Right hindlimb (tissue), 1 donor: ENCODE measurements around the gene INPP5K.
A peak's percentile ranks its signal among the peaks of the same experiment; 100 is the strongest.
"Not testable (repeated sequence)": the region's sequence is repeated elsewhere in the genome, so short reads cannot be mapped to it uniquely, and the experiment has no call there.

Experiments used
- DNase-seq: peaks from one replicate; pipeline ENCODE4 v3.0.0-alpha.2; 2018

The INPP5K gene

DNA sequence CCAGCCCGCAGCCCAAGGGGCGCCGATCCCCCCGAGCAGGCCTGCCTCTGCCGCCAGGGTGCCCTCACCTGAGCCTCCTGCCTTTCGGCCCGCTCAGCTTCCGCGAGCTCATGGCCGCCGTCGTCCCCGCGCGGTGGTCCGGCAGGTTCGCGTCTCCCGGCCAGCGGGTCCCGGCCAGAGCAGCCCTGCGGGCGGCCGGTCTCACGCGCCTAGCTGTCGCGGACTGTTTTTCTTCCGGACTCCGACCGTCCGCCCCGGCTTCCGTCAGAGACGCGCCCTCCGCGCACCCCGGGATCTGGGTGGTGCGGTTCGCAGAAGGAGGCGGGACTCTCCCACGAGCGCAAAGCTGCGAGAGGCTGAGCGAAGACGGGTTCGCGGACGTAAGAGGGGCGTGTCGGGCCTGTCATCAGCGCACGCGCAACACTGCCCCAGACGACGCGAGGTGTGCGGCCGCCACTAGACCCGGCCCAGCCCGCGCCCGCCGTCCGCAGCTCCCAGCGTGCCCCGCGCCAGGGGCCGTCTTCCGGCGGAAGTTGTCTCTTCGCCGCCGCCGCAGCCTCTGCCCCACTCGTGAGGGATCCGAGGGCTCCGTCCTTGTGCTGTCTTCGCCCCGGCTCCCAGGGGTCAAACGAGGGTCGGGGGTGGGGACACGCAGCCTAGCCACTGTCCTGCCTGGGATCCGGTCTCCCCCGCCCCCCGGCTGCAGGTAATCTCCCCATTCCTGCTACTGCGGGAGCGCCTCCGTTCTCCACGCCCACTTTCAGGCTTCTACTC is at the start of gene INPP5K:
INPP5K (minus strand) TSS at position 225 of the 774 bp plus-strand sequence; CDS start at position 112, 113 bp downstream.
- peak; percentile 99 for DNase-seq

DNA sequence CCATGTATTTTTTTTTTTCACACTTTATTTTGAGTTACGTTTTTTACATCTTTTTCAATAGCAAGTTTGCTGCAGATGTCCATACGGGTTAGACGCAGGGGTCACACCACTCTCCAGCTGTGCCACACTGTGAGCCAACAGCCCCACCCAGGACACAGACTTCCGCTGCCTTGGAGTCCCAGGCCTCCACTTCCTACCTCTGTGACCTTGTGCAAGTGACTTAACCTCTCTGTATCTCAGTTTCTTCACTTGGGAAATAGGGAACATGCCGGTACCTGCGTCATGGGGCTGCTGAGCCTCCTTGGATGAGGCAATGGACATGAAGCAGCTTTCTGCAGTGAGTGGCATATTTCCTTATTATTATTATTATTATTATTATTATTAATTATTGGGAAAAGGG is 49.5 kb upstream of the INPP5K start:
- no peak for DNase-seq

DNA sequence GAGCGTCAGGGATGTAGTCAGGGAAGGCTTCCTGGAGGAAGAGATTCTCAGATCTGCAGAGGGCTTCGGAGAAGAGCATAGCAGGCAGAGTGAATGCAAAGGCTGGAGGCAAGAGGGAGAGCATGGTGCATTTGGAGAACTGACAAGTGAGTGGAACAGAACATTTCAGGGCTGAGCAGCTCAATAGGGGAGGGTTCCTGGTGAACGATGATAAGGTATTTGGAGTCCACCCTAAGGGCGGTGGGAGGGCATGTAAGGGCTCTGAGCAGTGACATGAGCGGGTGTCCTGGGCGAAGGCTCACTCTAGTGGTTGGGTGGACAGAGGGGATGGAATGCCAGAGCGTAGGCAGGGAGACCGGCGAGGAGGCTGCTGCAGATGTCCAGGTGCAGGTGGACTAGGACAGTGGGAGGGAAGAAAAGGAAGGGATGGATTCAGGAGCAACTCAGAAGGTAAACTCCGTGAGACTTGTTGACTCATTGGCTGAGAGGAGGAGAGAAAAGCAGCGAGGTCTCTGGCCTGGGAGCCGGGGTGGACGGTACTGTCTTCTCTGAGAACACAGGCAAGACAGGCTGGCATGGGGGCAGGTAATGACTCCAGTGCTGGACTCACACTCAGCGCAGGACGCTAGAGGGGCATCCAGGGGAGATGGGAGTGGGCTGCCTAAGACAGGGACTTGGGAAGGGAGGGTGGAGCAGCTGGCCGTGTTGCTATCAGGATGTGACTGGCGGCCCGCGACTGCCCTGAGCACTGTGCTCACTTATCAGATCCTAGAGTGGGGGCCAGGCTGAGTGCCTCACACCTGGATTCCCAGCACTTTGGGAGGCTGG is 47.6 kb upstream of the INPP5K start:
- no peak for DNase-seq

DNA sequence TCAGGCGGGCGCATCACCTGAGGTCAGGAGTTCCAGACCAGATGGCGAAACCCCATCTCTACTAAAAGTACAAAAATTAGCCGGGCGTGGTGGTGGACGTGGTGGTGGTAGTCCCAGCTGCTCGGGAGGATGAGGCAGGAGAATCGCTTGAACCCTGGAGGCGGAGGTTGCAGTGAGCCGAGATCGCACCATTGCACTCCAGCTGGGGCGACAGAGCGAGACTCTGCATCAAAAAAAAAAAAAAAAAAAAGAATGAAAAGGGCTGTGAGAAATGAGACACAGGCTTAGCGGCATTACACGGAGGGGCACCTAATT is 47.0 kb upstream of the INPP5K start:
- DNase-seq, result not testable (repeated sequence)

DNA sequence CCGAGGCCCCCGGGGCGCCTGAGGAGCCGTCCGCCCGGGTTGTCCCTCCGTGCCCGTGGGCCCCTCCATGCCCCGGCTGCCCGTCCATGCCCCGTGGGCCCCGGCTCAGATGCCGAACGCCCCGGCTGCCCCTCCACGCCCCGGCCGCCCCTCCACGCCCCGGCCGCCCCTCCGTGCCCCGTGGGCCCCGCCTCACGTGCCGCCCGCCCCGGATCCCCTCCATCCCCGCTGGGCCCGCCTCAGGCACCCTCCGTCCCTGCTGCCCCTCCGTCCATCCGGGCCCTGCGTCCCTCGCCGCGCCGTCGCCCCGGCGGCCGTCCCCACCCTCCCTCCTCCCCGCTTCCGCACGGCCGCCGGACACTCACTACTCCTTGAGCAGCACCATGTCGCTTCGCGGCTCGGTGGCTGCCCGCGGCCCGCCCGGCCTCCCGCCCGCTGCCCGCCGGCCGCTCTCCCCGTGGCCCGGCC is 45.8 kb upstream of the INPP5K start:
- no peak for DNase-seq

DNA sequence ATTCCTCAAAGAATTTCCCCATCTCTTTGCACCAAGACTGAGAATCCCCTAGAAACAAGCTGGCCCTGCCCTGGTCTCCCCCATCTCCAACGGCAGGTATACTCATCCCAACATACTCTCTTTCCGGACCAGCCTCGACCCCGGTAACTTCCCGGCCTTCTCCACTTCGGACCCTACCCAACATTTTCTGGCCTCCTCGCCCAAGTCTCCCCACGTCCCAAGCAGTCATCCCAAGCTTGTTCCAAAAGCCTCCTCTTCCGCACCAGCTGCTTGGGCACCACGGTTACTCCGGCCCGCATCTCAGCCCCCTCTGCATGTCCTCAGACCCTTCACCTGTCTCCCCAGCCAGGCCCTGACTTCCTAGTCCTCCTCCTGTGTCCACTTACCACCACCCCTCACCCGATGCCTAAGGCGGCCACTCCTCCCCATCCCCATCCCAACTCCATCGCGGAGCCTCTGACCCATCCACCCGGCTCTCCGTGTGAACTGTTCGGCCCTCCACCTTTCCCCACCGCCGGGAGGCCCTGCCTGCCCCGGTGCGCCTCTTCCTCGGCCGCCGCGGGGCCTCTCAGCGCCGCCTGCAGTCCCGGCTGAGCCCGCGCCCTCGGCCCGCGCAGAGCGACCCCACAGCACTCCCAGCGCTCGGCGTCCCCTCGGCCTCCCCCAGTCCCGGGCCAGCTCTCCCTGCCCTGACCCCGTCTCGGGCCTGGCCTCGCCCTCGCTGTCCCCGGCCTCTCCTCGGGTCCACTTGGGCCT is 45.2 kb upstream of the INPP5K start:
- DNase-seq, result no peak

DNA sequence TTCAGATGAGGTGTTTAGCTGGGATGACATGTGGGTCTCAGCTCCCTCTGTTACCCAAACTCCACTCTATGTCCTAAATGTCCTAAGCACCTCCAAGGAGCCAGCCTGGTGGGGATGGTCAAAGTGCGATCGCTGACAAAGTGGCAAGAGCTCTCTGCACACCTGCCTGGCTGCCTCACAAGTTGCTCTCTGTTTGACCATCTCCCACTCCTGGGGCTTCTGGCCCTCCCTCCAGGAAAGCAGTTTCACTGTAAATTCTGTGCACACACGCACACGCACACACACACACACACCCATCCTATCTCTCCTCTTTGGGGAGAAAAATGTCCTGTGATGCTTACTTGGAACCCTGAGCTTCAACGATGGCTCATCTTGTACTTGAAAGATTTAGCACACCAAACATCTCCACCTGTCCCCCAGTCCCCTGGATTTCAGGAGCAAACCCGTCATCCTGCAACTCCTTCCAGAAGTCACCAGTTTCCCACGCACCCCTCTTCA is 44.5 kb upstream of the INPP5K start:
- no peak for DNase-seq

DNA sequence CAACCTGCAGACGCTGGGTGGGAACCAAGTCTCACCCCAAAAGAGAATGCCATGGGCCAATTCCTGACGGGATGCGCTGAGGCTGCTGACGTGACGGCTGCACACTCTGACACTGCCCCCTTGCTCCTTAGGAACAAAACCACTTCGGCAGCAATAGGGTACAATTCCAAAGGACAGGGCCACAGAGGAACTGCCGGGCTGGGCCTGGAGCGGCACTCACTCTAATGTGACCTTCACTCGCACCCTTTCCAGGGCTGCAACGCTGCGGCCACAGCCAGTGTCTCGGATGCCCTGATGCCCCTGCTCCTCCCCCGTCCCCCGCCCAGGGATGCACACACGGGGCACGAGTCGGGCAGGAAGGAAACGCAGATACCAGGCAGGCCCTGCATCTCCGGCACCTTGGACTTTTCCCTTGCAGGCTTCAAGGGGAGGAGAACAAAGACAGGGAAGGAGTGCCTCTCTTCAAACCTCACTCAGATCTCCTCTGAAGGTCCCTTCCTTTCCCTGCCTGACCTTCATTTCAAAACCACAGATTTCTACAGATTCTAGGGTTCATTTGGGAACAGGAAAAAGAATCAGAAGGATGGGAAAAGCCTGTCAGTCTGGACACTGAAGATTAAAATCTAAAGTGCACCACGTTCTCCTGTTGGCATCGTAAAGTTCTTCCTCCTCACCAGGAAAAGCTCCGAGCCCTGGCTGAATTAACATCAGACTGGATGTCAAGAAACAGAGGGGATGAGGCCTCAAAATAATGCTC is 43.9 kb upstream of the INPP5K start:
- DNase-seq, result no peak

DNA sequence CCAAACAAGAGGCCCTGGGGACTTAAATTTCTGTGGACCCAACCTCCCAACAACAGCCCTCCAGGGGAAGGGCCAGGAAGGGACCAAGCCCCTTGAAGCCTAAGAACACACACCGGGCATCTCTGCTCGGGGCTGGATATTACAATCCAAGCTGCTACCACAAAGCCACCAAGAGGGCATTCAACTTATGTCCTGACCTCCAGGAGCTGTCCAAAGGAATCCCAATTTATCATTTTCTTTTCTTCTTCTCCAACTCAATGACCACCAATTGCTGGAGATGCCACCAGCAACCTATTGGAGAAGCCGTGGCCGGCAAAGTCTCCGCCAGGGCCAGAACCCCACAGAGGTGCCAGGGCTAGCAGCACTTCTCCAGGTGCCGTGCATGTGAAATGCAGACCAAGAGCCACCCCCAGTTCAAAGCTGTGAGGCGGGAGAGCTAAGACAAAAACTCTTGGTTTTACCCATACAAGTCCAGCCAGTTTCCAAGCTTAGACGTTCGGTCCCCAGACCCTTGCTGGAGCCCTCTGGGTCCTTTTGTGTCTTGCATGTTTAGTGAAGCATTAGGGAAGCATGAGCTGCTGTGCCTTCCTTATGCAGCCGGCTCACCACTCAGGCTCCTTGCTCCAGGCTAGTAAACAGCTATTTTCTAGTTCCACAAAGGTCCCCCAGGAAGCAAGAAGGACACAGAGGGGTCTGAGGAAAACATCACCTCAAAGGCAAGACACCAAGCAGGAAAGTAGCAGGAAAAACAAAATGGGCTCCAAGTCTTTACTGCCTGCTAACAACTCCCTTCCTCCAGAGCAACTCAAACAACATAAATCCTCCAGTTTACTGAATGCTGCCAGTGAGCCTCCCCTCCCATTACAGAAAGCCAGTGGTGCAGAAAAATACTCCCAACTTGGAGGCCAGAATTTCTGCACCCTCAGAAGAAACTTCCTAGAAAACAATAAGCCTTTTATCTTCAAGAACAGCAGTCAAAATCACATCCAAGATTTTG is 42.9 kb upstream of the INPP5K start:
- no peak for DNase-seq

DNA sequence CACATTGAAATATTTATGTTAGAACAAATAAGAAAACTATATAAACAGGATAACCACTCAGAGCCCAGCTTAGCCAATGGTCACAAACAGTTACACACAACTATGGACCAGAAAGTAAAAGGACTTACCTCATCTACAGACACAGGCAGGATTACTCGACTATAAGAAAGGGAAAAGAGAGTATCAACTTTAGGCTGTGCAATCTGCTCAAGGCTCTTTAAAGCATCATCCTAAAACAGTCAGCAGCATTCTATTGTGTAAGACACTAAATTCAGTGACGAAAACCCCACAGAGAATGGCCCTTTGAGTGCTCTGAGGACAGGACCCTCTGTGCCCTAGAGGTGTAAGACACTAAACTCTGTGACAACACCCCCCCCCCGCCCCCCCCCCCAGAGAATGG is 42.0 kb upstream of the INPP5K start:
- DNase-seq, result no peak

DNA sequence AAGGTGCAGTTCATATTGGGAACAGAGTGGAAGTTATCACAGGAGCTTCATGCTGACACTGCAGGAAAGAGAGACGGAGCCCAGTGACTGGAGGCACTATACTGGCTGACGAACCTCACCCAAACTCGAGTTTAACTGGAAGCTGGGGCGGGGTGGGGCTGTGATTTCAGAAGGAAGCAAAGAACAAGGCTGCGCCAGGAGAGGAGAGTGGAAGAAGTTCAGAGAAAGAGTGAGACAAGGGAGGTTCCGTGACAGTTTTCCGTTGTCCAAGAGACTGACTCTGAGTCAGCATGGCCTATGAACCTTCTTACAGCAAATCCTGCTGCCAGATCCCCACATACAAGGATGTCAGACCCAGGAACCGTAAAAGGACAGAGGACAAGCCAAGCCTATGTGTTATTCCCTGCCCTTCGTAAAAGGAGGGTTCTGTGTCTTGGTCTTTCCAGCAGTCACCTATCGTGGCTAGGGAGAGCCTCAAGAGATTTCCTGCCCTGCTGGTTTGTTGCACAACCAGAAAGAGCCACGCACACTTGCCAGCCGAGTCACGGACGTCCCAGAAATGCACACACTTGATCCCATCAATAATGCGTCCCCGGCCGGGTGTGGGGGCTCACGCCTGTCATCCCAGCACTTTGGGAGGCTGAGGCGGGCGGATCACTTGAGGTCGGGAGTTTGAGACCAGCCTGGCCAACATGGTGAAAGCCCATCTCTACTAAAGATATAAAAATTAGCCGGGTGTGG is 41.1 kb upstream of the INPP5K start:
- DNase-seq, result no peak

DNA sequence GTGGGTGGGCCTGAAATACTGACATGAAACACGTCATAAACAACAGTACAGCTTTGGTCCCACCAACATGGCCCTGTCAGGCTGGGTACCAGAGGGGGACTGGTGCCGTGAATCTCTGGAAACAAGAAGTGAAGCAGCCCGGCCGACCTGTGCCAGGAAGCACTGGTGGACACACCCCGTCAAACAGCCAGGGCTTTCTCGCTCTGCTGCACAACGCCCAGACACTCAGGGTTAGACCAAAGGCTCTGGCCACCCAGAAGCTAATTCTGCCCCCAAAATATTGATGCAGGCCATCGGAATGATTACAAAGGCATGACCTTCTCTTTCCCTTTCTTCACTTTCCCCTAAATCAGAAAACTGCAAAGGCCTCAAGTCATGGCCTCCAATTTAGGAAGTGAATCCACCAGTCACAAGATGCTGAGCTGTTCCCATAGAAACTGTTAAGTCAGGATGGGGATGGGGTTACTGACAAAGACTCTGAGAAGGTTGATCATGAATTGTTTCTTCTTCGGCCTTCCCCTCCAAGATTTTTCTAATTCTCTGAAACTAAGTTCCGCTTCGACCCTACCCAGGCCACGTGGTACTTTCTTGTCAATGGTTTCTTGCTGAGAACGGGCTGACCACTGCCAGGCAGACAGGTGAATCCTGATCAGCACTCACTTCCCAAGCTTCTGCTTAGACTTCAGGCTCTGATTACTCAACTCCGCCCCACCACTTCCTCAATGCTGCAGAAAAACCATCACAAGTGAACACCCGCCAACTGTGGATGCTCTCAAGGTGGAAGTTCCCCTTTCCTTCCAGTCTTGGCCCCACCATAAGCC is 39.4 kb upstream of the INPP5K start:
- no peak for DNase-seq

DNA sequence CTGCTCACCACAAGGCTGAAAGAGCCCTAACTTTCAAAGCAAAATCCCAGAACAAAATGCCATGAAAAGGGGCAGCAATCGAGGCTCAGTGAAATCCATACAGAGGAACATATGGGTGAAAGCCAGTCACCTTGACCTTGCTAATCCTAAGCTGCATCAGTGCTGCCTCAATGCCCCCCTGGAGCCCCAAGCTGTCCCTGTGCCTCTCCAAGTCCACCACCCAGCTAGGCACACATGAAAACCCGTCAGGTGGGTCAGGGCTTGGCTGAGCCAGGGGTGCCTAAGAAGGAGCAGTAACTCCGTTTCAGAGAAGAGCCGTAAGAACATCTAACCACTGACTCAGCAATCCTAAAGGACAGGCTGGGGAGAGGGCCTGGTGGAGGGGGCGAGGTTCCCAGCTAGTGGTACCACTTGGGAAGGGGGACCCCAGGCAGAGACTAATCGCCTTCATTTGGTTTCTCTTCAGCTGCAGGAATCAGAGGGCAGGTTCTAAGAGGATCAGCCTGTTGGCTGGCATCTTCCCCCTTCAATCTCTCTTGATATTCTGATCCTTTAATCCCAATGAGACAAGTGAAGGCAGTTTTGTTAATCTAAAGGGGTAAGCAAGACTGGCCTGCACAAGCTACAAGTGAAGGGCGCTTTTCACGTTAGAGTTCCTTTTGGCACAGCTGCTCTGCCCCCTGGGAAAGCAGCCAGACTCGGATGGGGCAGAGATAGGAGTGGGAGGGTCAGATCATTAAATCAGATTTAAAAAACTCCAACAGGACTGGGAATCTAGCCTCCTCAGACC is 38.5 kb upstream of the INPP5K start:
- DNase-seq, result no peak

DNA sequence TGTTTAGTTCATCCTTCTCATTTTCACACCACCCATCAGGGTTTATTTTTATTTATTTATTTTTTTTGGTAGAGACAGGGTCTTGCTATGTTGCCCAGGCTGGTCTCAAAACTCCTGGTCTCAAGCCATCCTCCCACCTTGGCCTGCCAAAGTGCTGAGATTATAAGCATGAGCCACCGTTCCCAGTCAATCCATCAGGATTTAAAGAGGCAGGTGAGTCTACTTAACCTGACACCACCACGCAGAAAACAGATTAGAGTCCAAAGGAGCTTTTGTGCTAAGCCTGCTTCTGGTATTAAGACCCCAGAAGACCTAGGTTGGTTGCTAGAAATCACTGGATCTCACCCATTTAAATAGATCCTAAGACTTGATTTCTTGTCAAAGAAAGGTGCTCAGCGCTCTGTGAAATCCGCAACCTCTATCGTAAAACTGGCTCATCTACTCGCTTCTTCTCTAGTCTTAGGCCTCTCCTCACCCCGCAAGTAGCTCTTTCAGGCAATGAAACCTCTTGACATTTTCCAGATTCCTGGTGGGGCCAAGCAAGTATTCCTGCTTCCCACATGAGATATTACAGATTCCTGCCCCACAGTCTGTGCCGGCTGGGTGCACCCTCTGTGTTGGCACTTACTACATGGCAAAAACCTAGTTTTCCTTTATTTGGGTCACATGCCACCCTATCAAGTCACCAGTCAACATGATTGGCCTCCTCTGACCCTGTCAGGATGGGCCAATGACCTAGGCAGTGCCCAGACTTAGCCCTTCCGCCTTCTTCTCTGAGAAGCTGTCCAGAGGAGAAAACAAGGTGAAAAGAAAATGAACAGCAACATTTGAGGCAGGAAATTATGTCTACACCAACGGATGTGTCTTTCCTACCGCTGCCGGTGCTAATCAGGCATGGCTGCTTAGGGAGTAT is 37.2 kb upstream of the INPP5K start:
- DNase-seq, result no peak

DNA sequence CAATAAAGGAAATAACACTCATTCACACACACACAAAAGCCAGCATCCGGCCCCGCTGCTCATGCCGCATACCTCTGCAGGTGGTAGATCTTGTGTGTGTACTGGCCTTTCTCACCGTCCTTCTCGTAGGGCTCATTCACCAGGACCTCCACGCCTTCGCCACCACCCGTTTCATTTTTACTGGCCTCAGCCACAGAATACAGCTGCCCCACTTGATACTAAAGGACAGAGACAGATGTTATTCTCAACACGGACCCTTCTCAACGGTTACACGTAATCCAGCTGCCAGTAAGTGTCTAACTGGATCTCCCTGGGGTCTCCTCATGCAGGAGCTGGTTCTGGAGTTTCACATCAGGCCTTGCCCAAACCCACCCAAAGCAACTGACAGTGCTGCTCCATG is 36.5 kb upstream of the INPP5K start:
- no peak for DNase-seq

DNA sequence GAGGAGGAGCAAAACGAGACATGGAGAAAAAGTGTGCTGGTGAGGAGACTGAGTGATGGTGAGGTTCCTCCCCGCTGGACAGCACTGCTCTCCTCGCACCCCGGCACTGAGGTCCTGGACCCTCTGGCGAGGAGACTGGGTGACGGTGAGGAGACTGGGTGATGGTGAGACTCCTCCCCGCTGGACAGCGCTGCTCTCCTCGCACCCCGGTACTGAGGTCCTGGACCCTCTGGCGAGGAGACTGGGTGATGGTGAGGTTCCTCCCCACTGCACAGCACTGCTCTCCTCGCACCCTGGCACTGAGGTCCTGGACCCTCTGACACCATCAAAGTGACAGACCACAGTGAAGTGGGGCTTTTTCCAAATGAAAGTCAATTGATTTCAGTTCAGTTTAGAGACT is 35.3 kb upstream of the INPP5K start:
- no peak for DNase-seq

DNA sequence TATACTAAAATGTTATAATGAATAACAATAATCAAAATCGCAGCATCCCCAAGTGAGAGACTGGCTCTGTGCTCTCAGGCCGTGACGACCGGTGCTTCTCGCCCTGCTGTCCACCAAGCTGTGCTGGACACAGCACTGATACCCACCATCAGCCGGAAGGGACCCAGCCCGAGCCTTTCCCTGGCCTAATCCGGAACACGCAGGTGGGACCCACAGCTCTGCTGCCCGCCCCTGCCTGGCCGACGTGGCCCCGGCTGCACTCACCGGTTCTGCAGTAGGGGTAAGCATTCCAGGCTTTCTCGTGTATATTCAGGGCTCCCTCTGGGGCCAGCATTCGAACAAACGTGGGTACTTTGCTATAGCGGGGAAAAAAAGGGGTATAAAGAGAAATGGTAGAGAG is 31.6 kb upstream of the INPP5K start:
- DNase-seq, result no peak
